SKM-1 treated with dmso at 0.1 percent for 144 hours (cell line): ENCODE results near the gene STOM.
"Not testable (repeated sequence)": the region's sequence is repeated elsewhere in the genome, so short reads cannot be mapped to it uniquely, and the experiment has no call there.

Source experiments
- DNase-seq: peaks from one replicate; lab custom pipeline; 2025; ENCODE audit not compliant: unreplicated experiment; lab: John Stamatoyannopoulos, UW

Gene STOM, protein sequence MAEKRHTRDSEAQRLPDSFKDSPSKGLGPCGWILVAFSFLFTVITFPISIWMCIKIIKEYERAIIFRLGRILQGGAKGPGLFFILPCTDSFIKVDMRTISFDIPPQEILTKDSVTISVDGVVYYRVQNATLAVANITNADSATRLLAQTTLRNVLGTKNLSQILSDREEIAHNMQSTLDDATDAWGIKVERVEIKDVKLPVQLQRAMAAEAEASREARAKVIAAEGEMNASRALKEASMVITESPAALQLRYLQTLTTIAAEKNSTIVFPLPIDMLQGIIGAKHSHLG

GRCh38 chr9:121369595-121370265, at the start of gene STOM:
TSS of gene STOM (minus strand) at chr9:121370250. CDS start at chr9:121370187, 63 bp downstream.
- no peak for DNase-seq

GRCh38 chr9:121411993-121412392, 41.9 kb upstream of the STOM start:
- DNase-seq: no peak

GRCh38 chr9:121405899-121406298, 35.8 kb upstream of the STOM start:
- no peak for DNase-seq

DNA sequence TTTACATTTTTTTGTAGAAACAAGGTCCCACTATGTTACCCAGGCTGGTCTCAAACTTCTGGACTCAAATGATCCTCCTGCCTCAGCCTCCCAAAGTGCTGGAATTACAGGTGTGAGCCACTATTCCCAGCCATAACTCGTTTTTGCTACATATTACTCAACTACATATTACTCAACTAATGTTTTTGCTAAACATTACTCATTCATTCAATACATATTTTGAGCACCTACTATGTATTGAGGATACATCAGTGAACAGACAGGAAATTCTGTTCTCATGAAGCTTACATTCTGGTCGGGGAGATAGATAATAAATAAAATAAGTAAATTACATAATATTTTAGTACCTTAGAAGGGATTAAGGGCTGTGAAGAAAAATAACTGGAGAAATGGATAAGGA, 34.9 kb upstream of the STOM start:
- no peak for DNase-seq

DNA sequence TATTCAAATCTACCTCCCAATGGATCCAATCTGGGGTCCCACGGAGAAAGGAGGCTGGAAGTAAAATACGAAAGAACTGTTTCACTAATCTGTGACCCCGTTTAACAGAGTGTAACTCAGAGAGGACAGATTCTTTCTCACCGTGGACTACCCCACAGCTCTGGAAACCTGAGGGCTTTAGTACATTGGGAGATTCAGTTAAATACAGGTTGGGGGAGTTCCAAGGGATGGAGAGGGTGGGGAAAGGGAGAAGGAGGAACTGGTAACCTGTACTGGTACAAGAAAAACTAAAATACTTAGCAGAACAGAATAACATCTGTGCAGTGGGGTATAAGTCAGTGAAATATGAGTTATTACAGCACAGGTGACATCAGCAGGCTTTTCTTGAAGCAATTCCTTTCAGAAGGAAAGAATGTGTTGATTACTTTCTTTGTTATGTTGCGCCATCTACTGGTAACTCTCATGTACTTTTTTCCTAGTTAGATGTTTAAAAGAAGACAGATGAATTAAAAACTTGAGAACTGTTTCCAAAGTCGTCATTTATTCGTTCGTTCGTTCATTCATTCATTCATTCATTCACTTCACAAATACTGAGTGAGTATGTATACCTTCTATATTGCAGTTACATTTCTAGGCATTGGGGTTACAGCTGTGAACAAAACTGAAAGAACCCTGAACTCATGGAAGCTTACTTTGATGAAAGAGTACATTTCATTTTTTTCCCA, 30.0 kb upstream of the STOM start:
- DNase-seq: peak; percentile 65

GRCh38 chr9:121399126-121399882, 29.3 kb upstream of the STOM start:
- DNase-seq: no peak

DNA sequence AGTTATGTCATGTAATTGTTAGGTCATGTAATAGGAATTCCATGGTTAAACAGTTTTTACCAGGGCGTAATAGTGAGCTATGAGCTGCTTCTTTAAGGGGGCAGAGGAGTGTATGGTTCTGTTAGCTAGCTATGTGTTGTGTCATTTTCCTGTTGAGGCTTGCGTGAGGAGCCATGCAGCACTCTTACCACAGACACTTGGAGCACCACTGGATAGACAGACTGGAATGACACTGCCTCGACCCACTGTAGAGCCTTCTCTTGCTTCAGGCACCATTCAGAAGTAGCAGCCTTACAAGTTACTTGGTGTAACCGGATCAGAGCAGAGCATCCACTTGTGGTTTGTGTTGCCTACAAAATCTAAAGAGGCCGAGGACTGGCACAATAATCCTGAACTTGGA, 28.3 kb upstream of the STOM start:
- DNase-seq: no peak

- not testable (repeated sequence) for DNase-seq
These were observed 27.2 kb upstream of the STOM start for GRCh38 chr9:121397277-121397676.

DNA sequence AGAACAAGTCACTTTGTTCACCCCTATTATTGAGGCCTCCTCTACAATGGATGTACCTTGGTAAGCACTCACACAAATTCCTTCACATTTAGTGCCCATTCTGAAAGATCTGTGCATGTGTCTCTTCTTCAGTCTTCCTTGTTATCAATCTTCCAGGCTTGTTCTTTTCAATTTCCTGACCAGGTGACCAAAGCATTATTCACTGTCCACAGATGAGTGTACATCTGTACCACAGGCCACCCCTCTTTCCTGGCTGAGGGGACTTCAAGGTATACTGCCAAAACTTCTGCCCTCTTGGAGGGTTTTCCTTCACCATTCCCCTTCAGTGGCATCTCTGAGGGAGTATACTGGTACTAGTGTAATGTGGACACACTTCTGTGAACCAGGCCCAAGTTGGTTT, 25.5 kb upstream of the STOM start:
- no peak for DNase-seq

DNA sequence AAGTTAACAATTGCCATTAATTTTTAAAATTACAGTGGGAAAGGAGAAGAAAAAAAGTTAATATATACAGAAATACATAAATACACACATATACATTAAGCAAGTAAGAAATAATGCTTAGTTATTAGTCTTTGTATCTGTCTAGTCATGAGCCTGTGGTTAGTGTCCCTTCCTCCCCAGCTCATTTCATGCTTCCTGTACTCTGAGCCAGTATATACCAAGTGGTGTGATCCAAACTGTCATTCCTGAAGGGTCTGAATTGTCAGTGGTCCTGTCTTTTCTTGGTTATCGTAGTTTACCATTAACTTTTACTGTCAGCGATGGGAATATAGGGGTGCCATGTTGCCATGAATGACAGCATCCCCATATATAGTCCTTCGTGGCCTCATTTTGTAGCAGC, 24.2 kb upstream of the STOM start:
- no peak for DNase-seq

DNA sequence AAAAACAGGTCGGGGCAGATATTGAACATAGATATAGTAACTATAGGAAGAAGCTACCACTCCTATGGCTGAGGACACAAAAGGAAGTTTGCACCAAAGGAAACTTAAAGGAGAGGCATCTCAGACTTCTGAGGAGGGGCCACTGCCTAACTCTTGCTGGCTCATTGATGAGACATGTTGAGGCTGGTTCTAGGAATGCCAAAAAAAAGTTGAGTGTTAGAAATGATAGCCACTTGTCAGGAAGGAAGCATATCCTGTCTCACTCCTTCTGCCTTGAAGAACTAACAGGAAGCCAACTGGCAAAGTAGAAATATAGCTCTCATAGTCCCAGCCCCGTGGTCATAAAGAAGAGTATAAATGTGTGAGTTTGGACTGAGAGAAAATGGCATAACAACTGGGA, 23.3 kb upstream of the STOM start:
- no peak for DNase-seq

GRCh38 chr9:121390372-121390771, 20.3 kb upstream of the STOM start:
- no peak for DNase-seq

GRCh38 chr9:121388140-121388905, 18.3 kb upstream of the STOM start:
- DNase-seq: no peak

GRCh38 chr9:121386442-121387175, 16.6 kb upstream of the STOM start:
- DNase-seq: no peak

DNA sequence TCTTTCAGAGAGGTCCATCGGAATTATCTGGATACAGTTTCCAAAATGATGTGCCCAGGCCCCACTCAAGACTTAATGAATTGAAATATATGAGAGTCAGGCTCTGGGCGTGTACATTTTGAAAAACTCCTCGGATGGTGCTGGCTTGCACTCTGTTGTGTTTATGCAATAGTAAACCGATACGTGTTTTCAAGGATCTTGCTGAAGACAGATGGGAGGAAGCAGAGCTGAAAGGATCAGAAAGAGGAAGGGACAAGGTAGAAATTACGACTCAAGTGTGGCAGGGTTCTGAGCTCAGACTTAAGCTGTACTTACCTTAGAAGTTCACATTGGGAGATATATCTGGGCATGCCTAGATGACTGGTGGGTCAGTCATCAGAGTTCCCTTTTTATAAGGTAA, 13.7 kb upstream of the STOM start:
- peak; percentile 82 for DNase-seq

- no peak for DNase-seq
These were observed 10.8 kb upstream of the STOM start for GRCh38 chr9:121380846-121381245.

DNA sequence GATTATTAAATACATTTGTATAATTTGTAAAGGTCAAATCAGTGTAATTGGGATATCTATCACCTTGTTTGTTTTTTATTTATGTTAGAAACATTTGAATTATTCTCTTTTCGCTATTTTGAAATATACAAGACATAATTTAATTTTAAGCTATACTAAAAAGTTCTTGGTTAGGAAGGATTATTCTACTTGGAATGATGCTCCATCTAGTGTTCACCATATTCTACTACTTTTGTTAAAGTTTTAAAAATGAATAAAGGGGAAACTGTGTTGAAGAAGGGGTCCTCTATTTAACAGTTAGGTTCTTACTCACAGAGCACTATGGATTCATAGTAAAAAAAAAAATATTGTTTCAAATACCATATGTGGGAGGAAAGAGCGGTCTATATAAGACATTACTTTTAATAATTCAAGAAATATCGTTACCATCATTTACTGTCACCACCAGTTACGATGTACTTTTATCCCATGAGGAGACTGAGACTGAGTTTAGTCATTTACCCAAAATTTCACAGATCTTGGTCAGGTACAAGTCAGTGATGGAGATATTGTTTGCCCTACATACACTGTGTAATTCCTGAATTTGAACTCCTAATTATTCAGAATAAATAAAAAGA, 6.3 kb upstream of the STOM start:
- no peak for DNase-seq

DNA sequence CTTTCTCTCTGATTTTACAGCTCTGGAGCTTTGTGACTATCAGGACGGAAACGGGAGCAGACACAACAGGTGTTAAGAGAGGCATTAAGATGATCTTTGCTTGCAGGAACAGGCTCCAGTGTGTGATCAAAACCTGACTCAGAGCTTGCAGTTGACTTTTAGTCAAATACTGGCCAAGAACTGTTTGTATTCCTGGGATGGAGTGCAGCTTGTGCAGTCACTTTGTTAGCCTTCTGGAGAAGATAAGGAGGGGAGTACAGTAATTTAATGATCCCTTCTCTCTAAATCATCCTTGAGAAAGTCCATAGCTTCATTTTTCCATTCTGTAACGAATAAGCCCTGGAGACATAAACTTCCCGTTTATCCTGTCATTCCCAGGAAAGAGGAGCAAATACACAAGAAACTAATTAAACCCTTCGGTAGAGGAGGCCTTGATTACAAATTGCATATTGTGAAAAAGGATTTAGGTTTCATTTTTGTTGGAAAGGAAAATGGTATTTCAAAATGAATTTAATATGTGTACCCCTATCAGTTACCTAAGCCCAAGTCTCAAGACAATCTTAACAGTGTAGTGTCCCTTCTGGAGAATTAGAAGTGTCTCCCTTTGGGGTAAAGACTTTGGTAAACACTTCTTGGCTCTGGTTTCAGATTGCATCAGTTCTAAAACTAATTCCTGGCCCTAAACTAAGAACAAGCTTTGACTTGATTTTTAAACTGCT, 3.1 kb upstream of the STOM start:
- DNase-seq: no peak
